ENCODE results near the gene HSPA5. TPM values are rescaled to one million over a fixed set of nuclear protein-coding genes. Genes with fewer than 3 reads are reported as not detected.

Gene HSPA5
- total RNA-seq, 4 donors from 2014 or later, result 65.6 to 136 (median 86.0) TPM

- peak; percentile 70 to 79 (median 76) for TF ChIP-seq CTCF (IDR thresholded peaks at IDR 0.05)
- TF ChIP-seq POLR2A (IDR thresholded peaks at IDR 0.05), result peak; percentile 72 to 76
- peak; percentile 95 to 99 (median 98) for DNase-seq
- Histone ChIP-seq H3K9me3 (no peaks in the 10 kb centered on the region), H3K4me3 (peak within 1 kb of the TSS; percentile 64 to 98 (median 86)), H3K4me1 (peaks cover 0 to 33% (median 8%) of the 10 kb centered on the region in 4 donors), H3K36me3 (no peaks in the 10 kb centered on the region), H3K27ac (peak within 1 kb of the TSS; percentile 90 to 95 (median 92)), H3K27me3 (no peaks in the 10 kb centered on the region)
Observed at GRCh38 chr9:125189361-125190289, 51.5 kb downstream of the HSPA5 start, which contains the start of gene PPP6C. PPP6C (minus strand) TSS chr9:125189803; CDS start chr9:125189718, 85 bp downstream.

- Histone ChIP-seq H3K36me3 (no peaks in the 10 kb centered on the region), H3K27me3 (no peaks in the 10 kb centered on the region)
- peak; percentile 50 to 62 (median 58) for DNase-seq
Observed at GRCh38 chr9:125189011-125189360, 52.2 kb downstream of the HSPA5 start.

More at GRCh38 chr9:125189011-125189360, 52.2 kb downstream of the HSPA5 start:
- Histone ChIP-seq H3K27ac (peak overlapping the region; percentile 90 to 95 (median 92)), H3K9me3 (no peaks in the 10 kb centered on the region), H3K4me1 (peaks cover 0 to 37% (median 8%) of the 10 kb centered on the region in 4 donors), H3K4me3 (peak overlapping the region; percentile 64 to 98 (median 86))
- TF ChIP-seq CTCF (IDR thresholded peaks at IDR 0.05) (no peak), POLR2A (IDR thresholded peaks at IDR 0.05) (no peak)

Small RNA genes within 50 kb of the gene (small RNA-seq; reads per million reads assigned to genes)
- gene AL354710.1, result 0 reads per million in 2 donors

Other genes with a start within 250 kb of the HSPA5 start
- 10 to 100 TPM in 2 of 4 donors, 1 to 10 TPM in 2; 8.7 to 32.2 (median 11.7) TPM for gene SCAI, start 97.8 kb downstream of the HSPA5 start, total RNA-seq
- 10 to 100 TPM; 15.5 to 29.9 (median 20.0) TPM for gene PPP6C, start 51.5 kb downstream of the HSPA5 start, total RNA-seq
- 1 to 10 TPM; 6.3 to 9.2 (median 7.7) TPM for gene RABEPK, start 40.8 kb downstream of the HSPA5 start, total RNA-seq
- 10 to 100 TPM; 43.6 to 80.9 (median 65.6) TPM for gene GAPVD1, start 20.5 kb upstream of the HSPA5 start, total RNA-seq

Measured in Peyer's patch (tissue), 4 donors.